KMS-11 (cell line): ENCODE measurements around the gene USH2A.

Experiments used
- H2AFZ ChIP-seq: fragments of 200-600 bp; sonication (generic); 2 replicates; pipeline ENCODE4 v1.6.1; 2016; ENCODE audit warnings: antibody characterized with exemption, mixed run types, low read depth
- H3K27ac ChIP-seq: fragments of 200-600 bp; sonication (generic); 2 replicates; pipeline ENCODE4 v1.6.1; 2016; ENCODE audit warnings: mild to moderate bottlenecking, mixed run types
- H3K27me3 ChIP-seq: fragments of 200-600 bp; sonication (generic); 2 replicates; pipeline ENCODE4 v1.6.1; 2017; ENCODE audit warnings: mild to moderate bottlenecking, low read depth, mixed run types, moderate library complexity; ENCODE audit not compliant: insufficient read depth
- H3K36me3 ChIP-seq: fragments of 200-600 bp; sonication (generic); 2 replicates; pipeline ENCODE4 v1.6.1; 2017; ENCODE audit warnings: mild to moderate bottlenecking, mixed run types; ENCODE audit not compliant: insufficient read depth
- H3K4me1 ChIP-seq: fragments of 200-600 bp; sonication (generic); 2 replicates; pipeline ENCODE4 v1.6.1; 2016; ENCODE audit warnings: mild to moderate bottlenecking, low read depth, mixed run types; ENCODE audit not compliant: poor library complexity, severe bottlenecking
- H3K4me2 ChIP-seq: fragments of 200-600 bp; sonication (generic); 2 replicates; pipeline ENCODE4 v1.7.0; 2016; ENCODE audit warnings: mild to moderate bottlenecking, mixed run types
- H3K4me3 ChIP-seq: fragments of 200-600 bp; sonication (generic); IDR thresholded peaks from 2 replicates; pipeline ENCODE4 v1.6.1; 2017; ENCODE audit warnings: low read depth, low read length, mixed read lengths; ENCODE audit not compliant: insufficient read depth
- H3K79me2 ChIP-seq: fragments of 200-600 bp; sonication (generic); 2 replicates; pipeline ENCODE4 v1.6.1; 2016; ENCODE audit warnings: low read depth, mixed run types; ENCODE audit not compliant: insufficient read depth
- H3K9ac ChIP-seq: fragments of 200-600 bp; sonication (generic); 2 replicates; pipeline ENCODE4 v1.6.1; 2016; ENCODE audit warnings: mild to moderate bottlenecking, mixed run types
- H4K20me1 ChIP-seq: fragments of 200-600 bp; sonication (generic); 2 replicates; pipeline ENCODE4 v1.6.1; 2016; ENCODE audit warnings: mild to moderate bottlenecking, mixed run types; ENCODE audit not compliant: insufficient read depth
- CTCF ChIP-seq: fragments of 200-600 bp; sonication (generic); conservative IDR thresholded peaks from 2 replicates; pipeline ENCODE4 v1.6.1; 2017; ENCODE audit warnings: low read depth, mild to moderate bottlenecking, antibody characterized with exemption, low read length, moderate library complexity, mixed read lengths

USH2A gene

GRCh38 chr1:215868500-215868899 lies 554.7 kb downstream of the USH2A start:
- H3K79me2 ChIP-seq = no peaks in the 10 kb centered on the region
- no peak overlapping the region for H3K9ac ChIP-seq
- H4K20me1 ChIP-seq = no peaks in the 10 kb centered on the region
- H2AFZ ChIP-seq = no peak overlapping the region
- no peak overlapping the region for H3K4me3 ChIP-seq
- H3K36me3 ChIP-seq = no peaks in the 10 kb centered on the region
- no peaks in the 10 kb centered on the region for H3K27me3 ChIP-seq
- no peak for TF ChIP-seq CTCF
- H3K27ac ChIP-seq = no peak overlapping the region
- H3K4me2 ChIP-seq = no peak overlapping the region
- no peaks in the 10 kb centered on the region for H3K4me1 ChIP-seq

- no peaks in the 10 kb centered on the region for H3K36me3 ChIP-seq
- H3K4me1 ChIP-seq = no peaks in the 10 kb centered on the region
- H4K20me1 ChIP-seq = no peaks in the 10 kb centered on the region
- H3K4me2 ChIP-seq = no peak overlapping the region
- H3K4me3 ChIP-seq = no peak overlapping the region
- no peak for TF ChIP-seq CTCF
- no peak overlapping the region for H2AFZ ChIP-seq
- no peaks in the 10 kb centered on the region for H3K79me2 ChIP-seq
- H3K27me3 ChIP-seq = no peaks in the 10 kb centered on the region
- no peak overlapping the region for H3K27ac ChIP-seq
- no peak overlapping the region for H3K9ac ChIP-seq
These were observed 558.2 kb downstream of the USH2A start for GRCh38 chr1:215865060-215865459.

- Histone ChIP-seq H3K4me1 (no peaks in the 10 kb centered on the region), H4K20me1 (no peaks in the 10 kb centered on the region), H3K36me3 (no peaks in the 10 kb centered on the region), H3K27ac (no peak overlapping the region), H3K4me2 (no peak overlapping the region), H2AFZ (no peak overlapping the region), H3K9ac (no peak overlapping the region), H3K79me2 (no peaks in the 10 kb centered on the region), H3K4me3 (no peak overlapping the region), H3K27me3 (no peaks in the 10 kb centered on the region)
- no peak for TF ChIP-seq CTCF
These were observed 559.5 kb downstream of the USH2A start for GRCh38 chr1:215863796-215864195.

GRCh38 chr1:215860833-215861232 lies 562.4 kb downstream of the USH2A start:
- H2AFZ ChIP-seq = no peak overlapping the region
- no peaks in the 10 kb centered on the region for H4K20me1 ChIP-seq
- TF ChIP-seq CTCF = no peak
- H3K27me3 ChIP-seq = no peaks in the 10 kb centered on the region
- no peaks in the 10 kb centered on the region for H3K36me3 ChIP-seq
- H3K4me2 ChIP-seq = no peak overlapping the region
- H3K27ac ChIP-seq = no peak overlapping the region
- no peaks in the 10 kb centered on the region for H3K79me2 ChIP-seq
- no peak overlapping the region for H3K9ac ChIP-seq
- H3K4me1 ChIP-seq = no peaks in the 10 kb centered on the region
- no peak overlapping the region for H3K4me3 ChIP-seq

GRCh38 chr1:215857317-215857716 lies 565.9 kb downstream of the USH2A start:
- Histone ChIP-seq H3K4me2 (no peak overlapping the region), H3K36me3 (no peaks in the 10 kb centered on the region), H3K4me1 (no peaks in the 10 kb centered on the region), H3K9ac (no peak overlapping the region), H4K20me1 (no peaks in the 10 kb centered on the region), H3K4me3 (no peak overlapping the region), H2AFZ (no peak overlapping the region), H3K79me2 (no peaks in the 10 kb centered on the region), H3K27ac (no peak overlapping the region), H3K27me3 (no peaks in the 10 kb centered on the region)
- no peak for TF ChIP-seq CTCF
